ENCODE measurements around the gene PCSK4. TPM values are rescaled to one million over a fixed set of nuclear protein-coding genes. Genes with fewer than 3 reads are reported as not detected.

Gene PCSK4
- total and polyA plus RNA-seq, 9 of the 15 experiments (the other 6 are each of a cell fraction or from before 2014, with no cell fraction given) = 0.01 to 9.1 (median 2.1) TPM; not detected in 1

GRCh38 chr19:1522061-1522460 is 31.9 kb upstream of the PCSK4 start (continued):
- TF ChIP-seq AFF1 (IDR thresholded peaks at IDR 0.05; ENCODE audit: low read depth in 1 of 2, partially characterized antibody in 2 of 2) = no peak
- no peak for TF ChIP-seq ZNF707 (CRISPR knock-in tag; conservative IDR thresholded peaks at IDR 0.05)
- TF ChIP-seq NFYB (IDR thresholded peaks at IDR 0.05; ENCODE audit: extremely low read depth, insufficient read length) = no peak
- no peak for TF ChIP-seq KDM5B (IDR thresholded peaks at IDR 0.05; ENCODE audit: insufficient replicate concordance, low read depth, low read length)
- TF ChIP-seq NCOA2 (IDR thresholded peaks at IDR 0.05; ENCODE audit: partially characterized antibody in 2 of 2) = no peak

GRCh38 chr19:1521636-1522035 is 31.5 kb upstream of the PCSK4 start:
- Histone ChIP-seq H3K27me3 (ENCODE audit: control insufficient read depth in 2 of 2, insufficient read depth in 2 of 2, low read length in 2 of 2) (peaks cover 11 to 28% of the 10 kb centered on the region in 2 experiments; a peak in 4 of 5 replicates), H3K4me3 (no peak overlapping the region), H3K9ac (ENCODE audit: insufficient read depth in 1 of 2, low read depth in 2 of 2, low read length in 2 of 2) (no peak overlapping the region), H3K27ac (ENCODE audit: extremely low read depth, low read depth, low read length) (no peak overlapping the region), H3K79me2 (ENCODE audit: control insufficient read depth, insufficient read depth, low read length) (no peaks in the 10 kb centered on the region), H3K4me2 (ENCODE audit: insufficient read depth, low read length) (no peak overlapping the region), H3K36me3 (ENCODE audit: control insufficient read depth, insufficient read depth, low read length) (no peaks in the 10 kb centered on the region), H3K9me1 (ENCODE audit: control insufficient read depth, insufficient read depth, low read length) (no peaks in the 10 kb centered on the region), H2AFZ (ENCODE audit: low read depth, low read length) (no peak overlapping the region), H3K4me1 (replicated peaks in 1 of 2; ENCODE audit: control insufficient read depth in 2 of 2, insufficient read depth in 2 of 2, low read length in 2 of 2) (peaks cover 3 to 50% of the 10 kb centered on the region in 2 experiments; a peak in 3 of 5 replicates), H4K20me1 (replicated peaks; ENCODE audit: control insufficient read depth, insufficient read depth, low read length) (peaks cover 11% of the 10 kb centered on the region), H3K9me3 (replicated peaks; ENCODE audit: control insufficient read depth, insufficient read depth, low read depth, low read length) (no peaks in the 10 kb centered on the region; the same call in 1 of the 2 replicates)
- no peak for ATAC-seq
- ChIA-PET POLR2A (interaction anchor here (0.6 to 0.8 kb wide), 3 partner anchors 20 to 248 kb away, joined by 3 read pairs; no protein-coding TSS in a partner anchor), CTCF (ENCODE audit: low intra/inter-chr PET ratio) (no interaction called here)
- TF ChIP-seq SMAD3 (CRISPR knock-in tag; conservative IDR thresholded peaks at IDR 0.05) (no peak), ZNF668 (CRISPR knock-in tag; IDR thresholded peaks at IDR 0.05) (no peak), LARP7 (IDR thresholded peaks at IDR 0.05) (no peak), SFPQ (IDR thresholded peaks at IDR 0.05; ENCODE audit: low read depth, low read length) (no peak)
- FAIRE-seq = no peak
- no peak for DNase-seq (ENCODE audit: extremely low read depth in 1 of 4, low spot score in 3 of 4)
- 68% methylated on average over 9 of the region's 14 CpGs for WGBS (ENCODE audit: insufficient coverage, low coverage, missing lambda C conversion rate)
- intact Hi-C loops (cut with micrococcal nuclease) (no loop called here), in situ Hi-C loops (cut with MboI) (no loop called here)
- BruUV-seq (replicated peaks) = no TSS peak
